IMR-90 (cell line): ENCODE measurements around the gene HIPK3.

Source experiments
- CTCF ChIP-seq: conservative IDR thresholded peaks from 2 replicates; pipeline ENCODE4 v1.5.1; 2012; ENCODE audit warnings: mild to moderate bottlenecking, low read depth, low read length, improper control_type of control experiment
- MAFK ChIP-seq: IDR thresholded peaks from 2 replicates; pipeline ENCODE4 v1.6.1; 2012; ENCODE audit warnings: low read depth, low read length, improper control_type of control experiment
- POLR2A ChIP-seq: IDR thresholded peaks from 2 replicates; pipeline ENCODE4 v1.6.1; 2012; ENCODE audit warnings: mild to moderate bottlenecking, low read depth, low read length
- RCOR1 ChIP-seq: IDR thresholded peaks from 2 replicates; pipeline ENCODE4 v1.6.1; 2012; ENCODE audit warnings: mild to moderate bottlenecking, low read length, improper control_type of control experiment; ENCODE audit not compliant: insufficient replicate concordance
- RFX5 ChIP-seq: IDR thresholded peaks from 2 replicates; pipeline ENCODE4 v1.8.0; 2012; ENCODE audit warnings: low read depth, mild to moderate bottlenecking, low read length, moderate library complexity

DNA sequence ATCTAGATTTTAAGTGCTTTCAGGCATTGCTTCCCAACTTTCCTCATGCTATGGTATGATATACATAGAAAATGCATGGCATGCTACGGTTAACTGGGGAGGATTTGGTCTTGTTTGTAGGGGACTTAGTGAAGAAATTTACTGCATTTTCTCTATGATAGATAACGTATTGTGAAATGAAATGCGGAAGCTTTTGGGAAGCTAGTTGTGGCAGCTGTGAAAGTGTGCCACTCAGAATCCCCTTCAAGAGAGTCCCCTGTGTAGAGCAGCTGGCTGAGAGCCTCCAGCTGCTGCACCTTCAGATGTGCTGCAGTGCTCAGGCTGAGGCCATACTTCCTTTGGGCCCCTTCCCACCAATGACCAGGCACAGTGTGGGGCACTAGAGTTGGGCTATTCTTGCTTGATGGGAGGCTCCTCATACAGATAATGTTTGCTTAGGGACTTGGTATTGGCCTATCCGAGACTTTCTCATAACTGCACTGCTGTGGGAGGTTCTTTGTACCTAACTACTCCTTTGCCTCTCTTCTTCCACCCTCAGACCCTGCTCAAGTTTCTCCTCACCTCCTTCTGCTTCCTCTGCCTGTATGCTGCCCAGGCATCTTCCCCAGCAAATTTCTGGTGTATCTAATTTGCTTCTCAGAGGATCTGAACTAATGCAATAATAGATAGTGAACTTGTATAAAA, 67.3 kb downstream of the HIPK3 start:
- TF ChIP-seq RFX5 (no peak), CTCF (no peak), MAFK (no peak), POLR2A (no peak), RCOR1 (no peak)
